ENCODE results near the gene ZDHHC11. TPM values are rescaled to one million over a fixed set of nuclear protein-coding genes. Genes with fewer than 3 reads are reported as not detected.

ZDHHC11 gene
- total RNA-seq, 1 experiment from 2014 or later: 26.0 TPM

- no TSS peak for BruUV-seq (replicated peaks)
- peak within 1 kb of the TSS; percentile 99 for H3K9ac ChIP-seq (ENCODE audit: low read length)
- ATAC-seq (peak; percentile 72), DNase-seq (peak; percentile 84)
- no peaks in the 10 kb centered on the region for H3K9me3 ChIP-seq (ENCODE audit: low read length)
- H3K27ac ChIP-seq (ENCODE audit: low read length): peak within 1 kb of the TSS; percentile 67
- H3K4me2 ChIP-seq (ENCODE audit: low read length): peak within 1 kb of the TSS; percentile 91
- POLR2A ChIA-PET (ENCODE audit: unreplicated experiment): interaction anchor here (0.6 to 0.7 kb wide), 2 partner anchors 39 to 209 kb away, joined by 3 to 4 read pairs; no protein-coding TSS in a partner anchor
- H3K4me1 ChIP-seq (ENCODE audit: insufficient read depth, low read length): peaks cover 25% of the 10 kb centered on the region
- intact Hi-C loops (cut with micrococcal nuclease): no loop called here
- peak within 1 kb of the TSS; percentile 60 for H2AFZ ChIP-seq (ENCODE audit: low read length)
- CTCF ChIA-PET: no interaction called here
- H3K79me2 ChIP-seq (ENCODE audit: low read length): peaks cover 88% of the 10 kb centered on the region
- TF ChIP-seq EZH2 (IDR thresholded peaks at IDR 0.05; ENCODE audit: low read length, unreplicated experiment) (no peak), EZH2phosphoT487 (IDR thresholded peaks at IDR 0.05; ENCODE audit: borderline replicate concordance, low read length) (no peak), CTCF (conservative IDR thresholded peaks at IDR 0.05; ENCODE audit: low read depth, low read length) (no peak)
- peaks cover 15% of the 10 kb centered on the region; the same call in 1 of the 2 replicates for H4K20me1 ChIP-seq (ENCODE audit: low read length)
- H3K4me3 ChIP-seq (ENCODE audit: low read length): peak within 1 kb of the TSS; percentile 82
- H3F3A ChIP-seq (ENCODE audit: low read length, unreplicated experiment): no peaks in the 10 kb centered on the region
- H3K36me3 ChIP-seq (ENCODE audit: low read depth, low read length): peaks cover 60% of the 10 kb centered on the region
- H3K9me2 ChIP-seq (replicated peaks; ENCODE audit: low read length): no peaks in the 10 kb centered on the region
- H3K27me3 ChIP-seq (ENCODE audit: low read length): no peaks in the 10 kb centered on the region
These were observed 41.8 kb upstream of the ZDHHC11 start, which contains the start of the genes BRD9 and TRIP13 for GRCh38 chr5:892394-893136. TSS of gene BRD9 (minus strand) at chr5:892801. CDS start at chr5:892657, 144 bp downstream. TSS of gene TRIP13 (plus strand) at chr5:892884. CDS start at chr5:892999, 115 bp downstream.

- BruUV-seq (replicated peaks): TSS peak; percentile 30
- Histone ChIP-seq H3K9me2 (replicated peaks; ENCODE audit: low read length) (no peaks in the 10 kb centered on the region), H3K27me3 (ENCODE audit: low read length) (no peaks in the 10 kb centered on the region), H3K27ac (ENCODE audit: low read length) (peak overlapping the region; percentile 67), H3K79me2 (ENCODE audit: low read length) (peaks cover 94% of the 10 kb centered on the region), H3K9me3 (ENCODE audit: low read length) (no peaks in the 10 kb centered on the region), H3K4me2 (ENCODE audit: low read length) (peak overlapping the region; percentile 91), H4K20me1 (ENCODE audit: low read length) (peaks cover 20% of the 10 kb centered on the region; the same call in 1 of the 2 replicates), H3K9ac (ENCODE audit: low read length) (peak overlapping the region; percentile 99), H3K4me3 (ENCODE audit: low read length) (peak overlapping the region; percentile 82), H3K4me1 (ENCODE audit: insufficient read depth, low read length) (peaks cover 25% of the 10 kb centered on the region), H3K36me3 (ENCODE audit: low read depth, low read length) (peaks cover 66% of the 10 kb centered on the region), H3F3A (ENCODE audit: low read length, unreplicated experiment) (no peaks in the 10 kb centered on the region), H2AFZ (ENCODE audit: low read length) (peak overlapping the region; percentile 60)
- DNase-seq (peak; percentile 7), ATAC-seq (peak; percentile 17)
- intact Hi-C loops (cut with micrococcal nuclease): no loop called here
- TF ChIP-seq EZH2phosphoT487 (IDR thresholded peaks at IDR 0.05; ENCODE audit: borderline replicate concordance, low read length) (no peak), EZH2 (IDR thresholded peaks at IDR 0.05; ENCODE audit: low read length, unreplicated experiment) (no peak)
- ChIA-PET CTCF (no interaction called here), POLR2A (ENCODE audit: unreplicated experiment) (interaction anchor here (0.7 kb wide), 1 partner anchor 239 kb away, joined by 4 read pairs; no protein-coding TSS in a partner anchor)
These were observed 41.1 kb upstream of the ZDHHC11 start for GRCh38 chr5:891837-892393.

- H3K4me2 ChIP-seq (ENCODE audit: low read length): peak overlapping the region; percentile 91
- ATAC-seq (peak; percentile 82), DNase-seq (peak; percentile 80)
- no TSS peak for BruUV-seq (replicated peaks)
- CTCF ChIA-PET: no interaction called here
- intact Hi-C loops (cut with micrococcal nuclease): no loop called here
- H3K27me3 ChIP-seq (ENCODE audit: low read length): no peaks in the 10 kb centered on the region
- H3K9ac ChIP-seq (ENCODE audit: low read length): peak overlapping the region; percentile 99
- TF ChIP-seq EZH2 (IDR thresholded peaks at IDR 0.05; ENCODE audit: low read length, unreplicated experiment): no peak
- no peak for TF ChIP-seq CTCF (conservative IDR thresholded peaks at IDR 0.05; ENCODE audit: low read depth, low read length)
- no peak for TF ChIP-seq EZH2phosphoT487 (IDR thresholded peaks at IDR 0.05; ENCODE audit: borderline replicate concordance, low read length)
- H3K9me3 ChIP-seq (ENCODE audit: low read length): no peaks in the 10 kb centered on the region
- H3K27ac ChIP-seq (ENCODE audit: low read length): peak overlapping the region; percentile 67
- peak overlapping the region; percentile 82 for H3K4me3 ChIP-seq (ENCODE audit: low read length)
- H2AFZ ChIP-seq (ENCODE audit: low read length): no peak overlapping the region
- POLR2A ChIA-PET (ENCODE audit: unreplicated experiment): interaction anchor here (0.7 kb wide), 1 partner anchor 239 kb away, joined by 4 read pairs; no protein-coding TSS in a partner anchor
- peaks cover 66% of the 10 kb centered on the region for H3K36me3 ChIP-seq (ENCODE audit: low read depth, low read length)
- no peaks in the 10 kb centered on the region for H3K9me2 ChIP-seq (replicated peaks; ENCODE audit: low read length)
- peaks cover 25% of the 10 kb centered on the region for H3K4me1 ChIP-seq (ENCODE audit: insufficient read depth, low read length)
- peaks cover 93% of the 10 kb centered on the region for H3K79me2 ChIP-seq (ENCODE audit: low read length)
- H4K20me1 ChIP-seq (ENCODE audit: low read length): peaks cover 20% of the 10 kb centered on the region; the same call in 1 of the 2 replicates
- no peaks in the 10 kb centered on the region for H3F3A ChIP-seq (ENCODE audit: low read length, unreplicated experiment)
These were observed 40.5 kb upstream of the ZDHHC11 start for GRCh38 chr5:891117-891836.
